Endothelial cell of umbilical vein (primary cell): ENCODE measurements around the gene MAPK8. TPM values are rescaled to one million over a fixed set of nuclear protein-coding genes. Genes with fewer than 3 reads are reported as not detected.

Source experiments
- BruUV-seq: library from RNA; stranded (reverse); fragments of 400-500 nt; replicated peaks from 2 replicates; lab custom pipeline; 2021; lab: Mats Ljungman, UMichigan
- CTCF ChIA-PET: fragments of 300-600, 350-600 bp; sonication (Branson Sonifier 250); formaldehyde crosslinking; loops from one replicate; lab custom pipeline; 2021; ENCODE audit warnings: antibody characterized with exemption, inconsistent platforms; lab: Charles Lee
- POLR2A ChIA-PET: fragments of 300-600, 350-600 bp; sonication (Branson Sonifier 250); formaldehyde crosslinking; loops from one replicate; lab custom pipeline; 2021; ENCODE audit warnings: antibody characterized with exemption, inconsistent platforms; lab: Charles Lee
- DNase-seq: peaks from one replicate; pipeline ENCODE4 v3.0.0-alpha.2; 2011; ENCODE audit warnings: low read depth, low spot score
- FAIRE-seq: peaks from 2 replicates; lab custom pipeline; 2011; peaks lifted over from hg19 to GRCh38; lab: Jason Lieb, UNC
- H2AFZ ChIP-seq: 2 replicates; pipeline ENCODE4 v1.6.0; 2012; ENCODE audit warnings: low read depth, low read length, control low read depth, inconsistent platforms
- H3K27ac ChIP-seq: 2 replicates; pipeline ENCODE4 v1.5.1; 2011; ENCODE audit warnings: low read depth, mild to moderate bottlenecking, control low read depth, low read length, moderate library complexity; ENCODE audit not compliant: insufficient read depth
- H3K27me3 ChIP-seq, 2 experiments: 2 replicates each; pipeline versions ENCODE4 v1.6.0 to v1.6.1; 2011; ENCODE audit warnings: low read length in 2 of 2, mixed read lengths in 1 of 2; ENCODE audit not compliant: control insufficient read depth in 2 of 2, insufficient read depth in 2 of 2
- H3K36me3 ChIP-seq, 2 experiments: 2 replicates in 1 of 2; 3 replicates in 1 of 2; pipeline ENCODE4 v1.5.1; 2011; ENCODE audit warnings: low read length in 2 of 2, mild to moderate bottlenecking in 1 of 2, moderate library complexity in 1 of 2; ENCODE audit not compliant: control insufficient read depth in 2 of 2, insufficient read depth in 2 of 2; ENCODE audit errors: extremely low read depth in 1 of 2
- H3K4me1 ChIP-seq: 3 replicates; pipeline ENCODE4 v1.5.1; 2011; ENCODE audit warnings: mild to moderate bottlenecking, low read length; ENCODE audit not compliant: control insufficient read depth, insufficient read depth; ENCODE audit errors: extremely low read depth
- H3K4me2 ChIP-seq: 2 replicates; pipeline ENCODE4 v1.6.1; 2011; ENCODE audit warnings: low read length, control low read depth, mixed read lengths; ENCODE audit not compliant: insufficient read depth
- H3K4me3 ChIP-seq, 3 experiments: fragments of 200-600 bp in 1 of 3; sonication (generic), shearing (Covaris generic) in 1 of 3; replicated peaks in 1 of 3; 2 replicates each; pipeline ENCODE4 v1.5.1; 2011 to 2016; ENCODE audit warnings: control low read depth in 3 of 3, low read length in 3 of 3, mild to moderate bottlenecking in 2 of 3, inconsistent platforms in 1 of 3, low read depth in 1 of 3, moderate library complexity in 1 of 3; ENCODE audit not compliant: insufficient read depth in 1 of 3
- H3K79me2 ChIP-seq: 2 replicates; pipeline ENCODE4 v1.6.0; 2012; ENCODE audit warnings: low read length, inconsistent platforms; ENCODE audit not compliant: control insufficient read depth, insufficient read depth
- H3K9ac ChIP-seq: replicated peaks from 2 replicates; pipeline ENCODE3; 2011; ENCODE audit warnings: low read length, control low read depth; ENCODE audit not compliant: insufficient read depth; ENCODE audit errors: extremely low read depth
- H3K9me1 ChIP-seq: replicated peaks from 3 replicates; pipeline ENCODE4 v1.6.0; 2011; ENCODE audit warnings: mild to moderate bottlenecking, low read length; ENCODE audit not compliant: control insufficient read depth, insufficient read depth; ENCODE audit errors: extremely low read depth
- H3K9me3 ChIP-seq: replicated peaks from 2 replicates; pipeline ENCODE4 v1.5.1; 2012; ENCODE audit warnings: low read length, inconsistent platforms; ENCODE audit not compliant: control insufficient read depth, insufficient read depth
- H4K20me1 ChIP-seq: replicated peaks from 2 replicates; pipeline ENCODE3; 2011; ENCODE audit warnings: mild to moderate bottlenecking, low read length; ENCODE audit not compliant: control insufficient read depth, insufficient read depth; ENCODE audit errors: extremely low read depth
- CTCF ChIP-seq, 2 donors: IDR thresholded peaks; 1 replicate in 1 of 2; 2 replicates in 1 of 2; pipeline ENCODE4 v1.5.1; 2011; ENCODE audit warnings: low read length in 2 of 2, mild to moderate bottlenecking in 2 of 2, moderate library complexity in 2 of 2, control low read depth in 1 of 2, inconsistent platforms in 1 of 2, low read depth in 1 of 2; ENCODE audit not compliant: insufficient read depth in 1 of 2; ENCODE audit errors: extremely low read depth in 1 of 2
- EZH2 ChIP-seq: IDR thresholded peaks from 2 replicates; pipeline ENCODE4 v1.6.1; 2012; ENCODE audit warnings: borderline replicate concordance, low read depth, mild to moderate bottlenecking, moderate library complexity, low read length, inconsistent platforms; ENCODE audit not compliant: severe bottlenecking
- MYC ChIP-seq: IDR thresholded peaks from one replicate; pipeline ENCODE4 v1.6.1; 2011; ENCODE audit warnings: mild to moderate bottlenecking, low read depth, low read length
- POLR2A ChIP-seq: IDR thresholded peaks from 2 replicates; pipeline ENCODE4 v1.6.1; 2012; ENCODE audit warnings: low read depth, mild to moderate bottlenecking, control low read depth, low read length
- dilution Hi-C: fragments of 300-500 bp; cut with MboI; formaldehyde crosslinking; loops from one replicate; pipeline ENCODE4 v1.15.0; 2019; ENCODE audit warnings: low sequenced_read_pairs; ENCODE audit not compliant: extremely low pct_ligation_motif_present
- intact Hi-C: fragments of 100-400 bp; cut with micrococcal nuclease; formaldehyde crosslinking; loops from one replicate; pipeline ENCODE4 v1.10.0; 2022
- polyA plus RNA-seq, 4 experiments: library from polyadenylated mRNA; depleted of rRNA in 3 of 4; stranded (reverse) in 3 of 4; unstranded in 1 of 4; fragments of >200 nt; gene quantifications; 2 replicates each; pipeline versions ENCODE4 v1.2.1 to v1.2.3, GENCODE V29; 2011 to 2012; ENCODE audit warnings: missing spikeins in 1 of 4
- total RNA-seq: library from RNA; stranded (reverse); gene quantifications from 2 replicates; pipeline ENCODE4 v1.2.3, GENCODE V29; 2021

MAPK8 gene
- total and polyA plus RNA-seq, 2 donors (not counting 3 experiments of a cell fraction or from before 2014, with no cell fraction given), result 25.3 to 56.2 TPM

DNA sequence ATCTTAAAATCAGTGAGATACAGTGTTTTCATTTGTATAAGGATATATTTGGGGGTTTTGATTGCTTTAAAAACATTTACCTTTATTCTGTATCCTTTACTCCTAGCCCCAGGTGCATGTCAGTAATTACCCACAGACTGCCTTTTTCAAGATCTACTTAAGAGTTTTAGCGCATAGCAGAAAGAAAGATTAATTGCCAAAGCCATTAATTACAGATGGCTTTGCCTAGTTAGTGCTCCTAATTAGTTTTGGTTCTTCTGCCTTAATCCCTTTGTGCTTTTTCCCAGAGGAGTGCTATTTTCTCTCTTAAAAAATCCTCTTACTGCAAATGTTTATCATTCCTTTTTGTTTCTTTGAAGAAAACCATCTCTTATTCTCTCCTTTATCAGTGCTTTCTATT lies 122.8 kb downstream of the MAPK8 start:
- H3K4me1 ChIP-seq, result peaks cover 10% of the 10 kb centered on the region
- H3K36me3 ChIP-seq, result peaks cover 2 to 5% of the 10 kb centered on the region in 2 experiments

More for the DNA sequence above, 122.8 kb downstream of the MAPK8 start:
- POLR2A ChIA-PET, result interaction anchor here (0.5 kb wide), 1 partner anchor 72 kb away, joined by 4 read pairs; no protein-coding TSS in a partner anchor
- Histone ChIP-seq H3K27me3 (no peaks in the 10 kb centered on the region), H3K9me1 (no peaks in the 10 kb centered on the region), H3K9ac (no peak overlapping the region), H2AFZ (no peak overlapping the region), H3K27ac (no peak overlapping the region), H3K9me3 (no peaks in the 10 kb centered on the region), H3K4me2 (no peak overlapping the region), H3K79me2 (no peaks in the 10 kb centered on the region), H4K20me1 (no peaks in the 10 kb centered on the region), H3K4me3 (no peak overlapping the region)
- CTCF ChIA-PET, result no interaction called here
- DNase-seq, result no peak
- no TSS peak for BruUV-seq
- FAIRE-seq, result no peak
- no peak for TF ChIP-seq POLR2A
- no peak for TF ChIP-seq EZH2
- TF ChIP-seq MYC, result no peak
- no peak for TF ChIP-seq CTCF (IDR thresholded peaks at IDR 0.05; ENCODE audit: extremely low read depth in 1 of 2, insufficient read depth in 1 of 2, low read depth in 1 of 2, low read length in 2 of 2)
- intact Hi-C loops, result no loop called here
- dilution Hi-C loops, result no loop called here
